K562 (cell line): ENCODE data around the gene VDAC2. TPM values are rescaled to one million over a fixed set of nuclear protein-coding genes. Genes with fewer than 3 reads are reported as not detected.

Experiments used
- BHLHE40 ChIP-seq: IDR thresholded peaks from 2 replicates; pipeline ENCODE4 v1.6.1; 2011; ENCODE audit warnings: low read length, improper control_type of control experiment
- CEBPG ChIP-seq, 3 experiments: fragments of 200-800 bp in 1 of 3; sonication (Bioruptor generic) in 1 of 3; sonication (generic) in 1 of 3; formaldehyde crosslinking in 1 of 3; IDR thresholded peaks in 2 of 3; conservative IDR thresholded peaks in 1 of 3; 2 replicates each; pipeline versions ENCODE4 v1.6.1 to v1.8.0; 2016 to 2022; ENCODE audit warnings: missing compliant biosample characterization in 2 of 3, missing genetic modification characterization in 2 of 3, mild to moderate bottlenecking in 1 of 3, missing genetic modification reagents in 1 of 3
- FOSL1 ChIP-seq: fragments of 200-800 bp; sonication (Bioruptor generic); conservative IDR thresholded peaks from 2 replicates; pipeline ENCODE4 v1.6.1; 2016; ENCODE audit warnings: missing genetic modification characterization, missing compliant biosample characterization
- MTF1 ChIP-seq: fragments of 250-450 bp; sonication (Bioruptor Pico); IDR thresholded peaks from 2 replicates; pipeline ENCODE4 v1.9.0; 2021; ENCODE audit warnings: moderate library complexity, mild to moderate bottlenecking, inconsistent platforms, borderline replicate concordance
- SETDB1 ChIP-seq: IDR thresholded peaks from one replicate; pipeline ENCODE4 v1.6.1; 2012; ENCODE audit warnings: low read length, control low read depth, inconsistent platforms
- TAL1 ChIP-seq: fragments of 450-650 bp; IDR thresholded peaks from 2 replicates; pipeline ENCODE4 v1.6.1; 2016; ENCODE audit warnings: mild to moderate bottlenecking
- TBP ChIP-seq: optimal IDR thresholded peaks from 2 replicates; pipeline ENCODE3; 2011; ENCODE audit warnings: low read depth, low read length, improper control_type of control experiment
- XRCC3 ChIP-seq: fragments of 450-650 bp; IDR thresholded peaks from 2 replicates; pipeline ENCODE4 v1.6.1; 2017; ENCODE audit warnings: mild to moderate bottlenecking, moderate library complexity
- XRCC5 ChIP-seq: fragments of 200-400 bp; formaldehyde crosslinking; IDR thresholded peaks from 2 replicates; pipeline ENCODE4 v1.6.1; 2017; ENCODE audit warnings: low read depth, mild to moderate bottlenecking, low read length
- ZFP36 ChIP-seq: fragments of 150-350 bp; IDR thresholded peaks from 2 replicates; pipeline ENCODE4 v1.6.1; 2018; ENCODE audit warnings: low read length, low read depth; ENCODE audit not compliant: partially characterized antibody
- ZNF384 ChIP-seq: IDR thresholded peaks from 2 replicates; pipeline ENCODE4 v1.6.1; 2012; ENCODE audit warnings: low read depth, low read length, improper control_type of control experiment
- ZNF445 ChIP-seq: fragments of 250-450 bp; sonication (Bioruptor Pico); IDR thresholded peaks from 2 replicates; pipeline ENCODE4 v1.4.0; 2020; ENCODE audit warnings: low read depth, mild to moderate bottlenecking, moderate library complexity
- polyA plus RNA-seq, 8 experiments: library from polyadenylated mRNA; depleted of rRNA in 4 of 8; stranded (reverse) in 5 of 8; unstranded in 3 of 8; fragments of >200 nt; fragmentation: Nextera tagmentation in 2 of 8; fragmentation: Illumina TruSeq in 1 of 8; extraction: Ambion mirVana in 2 of 8; extraction: Trizol in 1 of 8; gene quantifications; 2 replicates each; pipeline versions ENCODE4 v1.2.1 to v1.2.3, GENCODE V29; 2011 to 2014; ENCODE audit warnings: inconsistent platforms in 1 of 8, missing spikeins in 1 of 8
- total RNA-seq, 7 experiments: library from RNA; depleted of rRNA in 6 of 7; stranded (reverse); fragments of >200 nt in 6 of 7; fragmentation: Illumina TruSeq in 2 of 7; extraction: Trizol in 2 of 7; gene quantifications; 2 replicates each; pipeline versions ENCODE4 v1.2.1 to v1.2.3, GENCODE V29; 2011 to 2021; ENCODE audit warnings: low replicate concordance in 1 of 7
- TF ChIP-seq, protein P1 (sequence below): IDR thresholded peaks from 3 replicates; pipeline ENCODE4 v1.6.1; 2011; ENCODE audit warnings: borderline replicate concordance, mild to moderate bottlenecking, moderate library complexity; ENCODE audit not compliant: insufficient read length; ENCODE audit errors: extremely low read depth
- TF ChIP-seq, protein P2 (sequence below): fragments of 200-800 bp; sonication (Bioruptor generic); IDR thresholded peaks from 2 replicates; pipeline ENCODE4 v1.6.1; 2016; ENCODE audit warnings: missing genetic modification characterization, missing compliant biosample characterization
- TF ChIP-seq, protein P3 (sequence below): fragments of 450-650 bp; formaldehyde crosslinking; IDR thresholded peaks from 2 replicates; pipeline ENCODE4 v1.4.0; 2020; ENCODE audit warnings: mild to moderate bottlenecking, mixed read lengths

VDAC2 gene
- total and polyA plus RNA-seq, 9 of the 15 experiments (the other 6 are each of a cell fraction or from before 2014, with no cell fraction given) = 139 to 450 (median 250) TPM

DNA sequence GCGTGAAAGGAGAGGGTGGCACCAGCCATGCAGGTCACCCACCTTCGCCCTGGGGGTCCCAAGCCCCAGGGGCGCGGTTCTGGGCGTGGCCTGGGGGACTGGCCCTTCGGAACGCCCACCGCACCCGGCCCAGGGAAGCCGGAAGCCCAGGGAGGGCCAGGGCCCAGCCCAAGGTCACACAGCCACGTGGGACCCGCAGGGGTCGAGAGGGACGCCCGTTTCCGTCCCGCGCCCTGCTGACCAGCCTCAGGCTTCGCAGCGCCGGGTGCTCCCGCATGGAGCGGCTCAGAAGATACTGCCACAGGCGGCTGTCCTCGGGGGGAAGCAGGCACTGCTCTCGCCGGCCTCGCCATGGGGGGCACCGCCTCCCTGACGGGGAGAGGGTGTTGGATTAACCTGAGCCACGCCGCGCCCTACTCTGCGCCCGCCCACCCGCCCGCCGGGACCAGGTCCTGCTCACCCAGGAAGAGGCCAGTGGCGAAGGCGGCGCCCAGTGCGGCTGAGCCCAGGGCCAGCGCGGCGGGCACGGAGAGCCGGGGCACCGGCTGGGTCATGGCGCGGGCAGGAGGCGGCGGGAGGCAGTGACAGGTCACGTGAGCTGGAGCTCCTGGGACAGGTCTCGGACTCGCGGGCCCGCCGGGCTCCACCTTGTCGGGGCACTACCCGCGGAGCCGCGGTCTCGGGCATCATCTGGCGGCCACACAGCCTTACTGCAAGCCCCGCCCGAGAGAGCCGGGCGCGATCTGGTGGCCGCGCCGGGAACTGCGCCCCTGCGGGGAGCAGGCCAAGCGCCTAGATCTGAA lies 25.0 kb downstream of the VDAC2 start, which contains the start of gene COMTD1 (continued):
- TF ChIP-seq XRCC3 = no peak
- no peak for TF ChIP-seq ZNF445 (CRISPR knock-in tag)
- TF ChIP-seq TBP = peak; percentile 73
- TF ChIP-seq MTF1 = no peak
- TF ChIP-seq CEBPG (CRISPR knock-in tag; IDR thresholded peaks at IDR 0.05) = no peak
- TF ChIP-seq CEBPG (tag; conservative IDR thresholded peaks at IDR 0.05 in 1 of 2, IDR thresholded peaks at IDR 0.05 in 1 of 2) = no peak
- TF ChIP-seq, protein P1, sequence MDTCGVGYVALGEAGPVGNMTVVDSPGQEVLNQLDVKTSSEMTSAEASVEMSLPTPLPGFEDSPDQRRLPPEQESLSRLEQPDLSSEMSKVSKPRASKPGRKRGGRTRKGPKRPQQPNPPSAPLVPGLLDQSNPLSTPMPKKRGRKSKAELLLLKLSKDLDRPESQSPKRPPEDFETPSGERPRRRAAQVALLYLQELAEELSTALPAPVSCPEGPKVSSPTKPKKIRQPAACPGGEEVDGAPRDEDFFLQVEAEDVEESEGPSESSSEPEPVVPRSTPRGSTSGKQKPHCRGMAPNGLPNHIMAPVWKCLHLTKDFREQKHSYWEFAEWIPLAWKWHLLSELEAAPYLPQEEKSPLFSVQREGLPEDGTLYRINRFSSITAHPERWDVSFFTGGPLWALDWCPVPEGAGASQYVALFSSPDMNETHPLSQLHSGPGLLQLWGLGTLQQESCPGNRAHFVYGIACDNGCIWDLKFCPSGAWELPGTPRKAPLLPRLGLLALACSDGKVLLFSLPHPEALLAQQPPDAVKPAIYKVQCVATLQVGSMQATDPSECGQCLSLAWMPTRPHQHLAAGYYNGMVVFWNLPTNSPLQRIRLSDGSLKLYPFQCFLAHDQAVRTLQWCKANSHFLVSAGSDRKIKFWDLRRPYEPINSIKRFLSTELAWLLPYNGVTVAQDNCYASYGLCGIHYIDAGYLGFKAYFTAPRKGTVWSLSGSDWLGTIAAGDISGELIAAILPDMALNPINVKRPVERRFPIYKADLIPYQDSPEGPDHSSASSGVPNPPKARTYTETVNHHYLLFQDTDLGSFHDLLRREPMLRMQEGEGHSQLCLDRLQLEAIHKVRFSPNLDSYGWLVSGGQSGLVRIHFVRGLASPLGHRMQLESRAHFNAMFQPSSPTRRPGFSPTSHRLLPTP = no peak
- peak; percentile 95 for TF ChIP-seq BHLHE40
- TF ChIP-seq, protein P2, sequence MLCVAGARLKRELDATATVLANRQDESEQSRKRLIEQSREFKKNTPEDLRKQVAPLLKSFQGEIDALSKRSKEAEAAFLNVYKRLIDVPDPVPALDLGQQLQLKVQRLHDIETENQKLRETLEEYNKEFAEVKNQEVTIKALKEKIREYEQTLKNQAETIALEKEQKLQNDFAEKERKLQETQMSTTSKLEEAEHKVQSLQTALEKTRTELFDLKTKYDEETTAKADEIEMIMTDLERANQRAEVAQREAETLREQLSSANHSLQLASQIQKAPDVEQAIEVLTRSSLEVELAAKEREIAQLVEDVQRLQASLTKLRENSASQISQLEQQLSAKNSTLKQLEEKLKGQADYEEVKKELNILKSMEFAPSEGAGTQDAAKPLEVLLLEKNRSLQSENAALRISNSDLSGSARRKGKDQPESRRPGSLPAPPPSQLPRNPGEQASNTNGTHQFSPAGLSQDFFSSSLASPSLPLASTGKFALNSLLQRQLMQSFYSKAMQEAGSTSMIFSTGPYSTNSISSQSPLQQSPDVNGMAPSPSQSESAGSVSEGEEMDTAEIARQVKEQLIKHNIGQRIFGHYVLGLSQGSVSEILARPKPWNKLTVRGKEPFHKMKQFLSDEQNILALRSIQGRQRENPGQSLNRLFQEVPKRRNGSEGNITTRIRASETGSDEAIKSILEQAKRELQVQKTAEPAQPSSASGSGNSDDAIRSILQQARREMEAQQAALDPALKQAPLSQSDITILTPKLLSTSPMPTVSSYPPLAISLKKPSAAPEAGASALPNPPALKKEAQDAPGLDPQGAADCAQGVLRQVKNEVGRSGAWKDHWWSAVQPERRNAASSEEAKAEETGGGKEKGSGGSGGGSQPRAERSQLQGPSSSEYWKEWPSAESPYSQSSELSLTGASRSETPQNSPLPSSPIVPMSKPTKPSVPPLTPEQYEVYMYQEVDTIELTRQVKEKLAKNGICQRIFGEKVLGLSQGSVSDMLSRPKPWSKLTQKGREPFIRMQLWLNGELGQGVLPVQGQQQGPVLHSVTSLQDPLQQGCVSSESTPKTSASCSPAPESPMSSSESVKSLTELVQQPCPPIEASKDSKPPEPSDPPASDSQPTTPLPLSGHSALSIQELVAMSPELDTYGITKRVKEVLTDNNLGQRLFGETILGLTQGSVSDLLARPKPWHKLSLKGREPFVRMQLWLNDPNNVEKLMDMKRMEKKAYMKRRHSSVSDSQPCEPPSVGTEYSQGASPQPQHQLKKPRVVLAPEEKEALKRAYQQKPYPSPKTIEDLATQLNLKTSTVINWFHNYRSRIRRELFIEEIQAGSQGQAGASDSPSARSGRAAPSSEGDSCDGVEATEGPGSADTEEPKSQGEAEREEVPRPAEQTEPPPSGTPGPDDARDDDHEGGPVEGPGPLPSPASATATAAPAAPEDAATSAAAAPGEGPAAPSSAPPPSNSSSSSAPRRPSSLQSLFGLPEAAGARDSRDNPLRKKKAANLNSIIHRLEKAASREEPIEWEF (CRISPR knock-in tag) = no peak
- TF ChIP-seq SETDB1 = no peak
- TF ChIP-seq TAL1 = no peak
- 0 out of 2 replicates have a peak, but pooled peaks have one; percentile 88 for TF ChIP-seq XRCC5
- TF ChIP-seq, protein P3, sequence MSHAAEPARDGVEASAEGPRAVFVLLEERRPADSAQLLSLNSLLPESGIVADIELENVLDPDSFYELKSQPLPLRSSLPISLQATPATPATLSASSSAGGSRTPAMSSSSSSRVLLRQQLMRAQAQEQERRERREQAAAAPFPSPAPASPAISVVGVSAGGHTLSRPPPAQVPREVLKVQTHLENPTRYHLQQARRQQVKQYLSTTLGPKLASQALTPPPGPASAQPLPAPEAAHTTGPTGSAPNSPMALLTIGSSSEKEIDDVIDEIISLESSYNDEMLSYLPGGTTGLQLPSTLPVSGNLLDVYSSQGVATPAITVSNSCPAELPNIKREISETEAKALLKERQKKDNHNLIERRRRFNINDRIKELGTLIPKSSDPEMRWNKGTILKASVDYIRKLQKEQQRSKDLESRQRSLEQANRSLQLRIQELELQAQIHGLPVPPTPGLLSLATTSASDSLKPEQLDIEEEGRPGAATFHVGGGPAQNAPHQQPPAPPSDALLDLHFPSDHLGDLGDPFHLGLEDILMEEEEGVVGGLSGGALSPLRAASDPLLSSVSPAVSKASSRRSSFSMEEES (CRISPR knock-in tag) = peak; percentile 99
- TF ChIP-seq FOSL1 (tag) = no peak
- TF ChIP-seq ZFP36 = peak; percentile 47
- TF ChIP-seq ZNF384 = peak; percentile 69
